Endothelial cell (in vitro differentiated cells): ENCODE measurements around the gene ERMP1. TPM values are rescaled to one million over a fixed set of nuclear protein-coding genes. Genes with fewer than 3 reads are reported as not detected.

Source experiments
- DNase-seq: peaks from one replicate; pipeline ENCODE4 v3.0.0; 2021; ENCODE audit warnings: low spot score
- H3K27ac Mint-ChIP-seq: one replicate; pipeline ENCODE4 v1.8.0; 2021; ENCODE audit warnings: mixed read lengths, inconsistent platforms; ENCODE audit not compliant: unreplicated experiment
- H3K27me3 Mint-ChIP-seq: one replicate; pipeline ENCODE4 v1.8.0; 2021; ENCODE audit warnings: mild to moderate bottlenecking, moderate library complexity, mixed read lengths, inconsistent platforms; ENCODE audit not compliant: unreplicated experiment
- H3K36me3 Mint-ChIP-seq: one replicate; pipeline ENCODE4 v1.8.0; 2021; ENCODE audit warnings: mild to moderate bottlenecking, low read depth, mixed read lengths, inconsistent platforms; ENCODE audit not compliant: unreplicated experiment
- H3K4me1 Mint-ChIP-seq: one replicate; pipeline ENCODE4 v1.8.0; 2021; ENCODE audit warnings: mild to moderate bottlenecking, mixed read lengths, inconsistent platforms; ENCODE audit not compliant: unreplicated experiment
- H3K4me3 Mint-ChIP-seq: one replicate; pipeline ENCODE4 v1.8.0; 2021; ENCODE audit warnings: mild to moderate bottlenecking, mixed read lengths, inconsistent platforms; ENCODE audit not compliant: unreplicated experiment
- H3K9me3 Mint-ChIP-seq: one replicate; pipeline ENCODE4 v1.8.0; 2021; ENCODE audit warnings: mixed read lengths, inconsistent platforms; ENCODE audit not compliant: unreplicated experiment
- CTCF ChIP-seq: fragments of 200-600 bp; sonication (generic); IDR thresholded peaks from one replicate; pipeline ENCODE4 v1.5.0; 2021; ENCODE audit warnings: antibody characterized with exemption; ENCODE audit not compliant: unreplicated experiment
- total RNA-seq: library from RNA; stranded (reverse); fragmentation: NEBNext Ultra II Directional; extraction: Animal tissue kit (Norgen Biotek cat#: 25700); gene quantifications from one replicate; pipeline ENCODE4 v1.2.1, GENCODE V29; 2021; ENCODE audit not compliant: unreplicated experiment

ERMP1 gene
- total RNA-seq, 1 donor from 2014 or later = 13.4 TPM

GRCh38 chr9:5748438-5748837 is 84.5 kb downstream of the ERMP1 start:
- no peak overlapping the region for H3K27ac Mint-ChIP-seq
- no peaks in the 10 kb centered on the region for H3K9me3 Mint-ChIP-seq
- no peak overlapping the region for H3K4me3 Mint-ChIP-seq
- H3K4me1 Mint-ChIP-seq = no peaks in the 10 kb centered on the region
- DNase-seq = no peak
- no peaks in the 10 kb centered on the region for H3K27me3 Mint-ChIP-seq
- TF ChIP-seq CTCF = no peak
- H3K36me3 Mint-ChIP-seq = peaks cover 20% of the 10 kb centered on the region

GRCh38 chr9:5743109-5743508 is 89.8 kb downstream of the ERMP1 start:
- Mint-ChIP-seq H3K36me3 (peaks cover 29% of the 10 kb centered on the region), H3K27me3 (no peaks in the 10 kb centered on the region), H3K27ac (no peak overlapping the region), H3K9me3 (no peaks in the 10 kb centered on the region), H3K4me1 (no peaks in the 10 kb centered on the region), H3K4me3 (no peak overlapping the region)
- DNase-seq = no peak
- TF ChIP-seq CTCF = no peak

GRCh38 chr9:5736563-5737346 is 96.2 kb downstream of the ERMP1 start:
- DNase-seq = no peak
- Mint-ChIP-seq H3K4me3 (no peak overlapping the region), H3K9me3 (no peaks in the 10 kb centered on the region), H3K4me1 (no peaks in the 10 kb centered on the region), H3K27ac (no peak overlapping the region), H3K36me3 (peaks cover 19% of the 10 kb centered on the region), H3K27me3 (no peaks in the 10 kb centered on the region)
- TF ChIP-seq CTCF = no peak

GRCh38 chr9:5735072-5735471 is 97.8 kb downstream of the ERMP1 start:
- H3K9me3 Mint-ChIP-seq = no peaks in the 10 kb centered on the region
- DNase-seq = no peak
- no peaks in the 10 kb centered on the region for H3K27me3 Mint-ChIP-seq
- H3K36me3 Mint-ChIP-seq = peaks cover 9% of the 10 kb centered on the region
- H3K4me1 Mint-ChIP-seq = no peaks in the 10 kb centered on the region
- no peak overlapping the region for H3K4me3 Mint-ChIP-seq
- H3K27ac Mint-ChIP-seq = no peak overlapping the region
- no peak for TF ChIP-seq CTCF

Other genes with a start within 250 kb of the ERMP1 start
- 20.4 TPM for gene RIC1, start 204.0 kb downstream of the ERMP1 start, total RNA-seq
- not detected for gene MLANA, start 57.8 kb upstream of the ERMP1 start, total RNA-seq
- 19.1 TPM for gene RANBP6, start 182.5 kb upstream of the ERMP1 start, total RNA-seq